Measurements from ENCODE around the gene DHX30.

DNA sequence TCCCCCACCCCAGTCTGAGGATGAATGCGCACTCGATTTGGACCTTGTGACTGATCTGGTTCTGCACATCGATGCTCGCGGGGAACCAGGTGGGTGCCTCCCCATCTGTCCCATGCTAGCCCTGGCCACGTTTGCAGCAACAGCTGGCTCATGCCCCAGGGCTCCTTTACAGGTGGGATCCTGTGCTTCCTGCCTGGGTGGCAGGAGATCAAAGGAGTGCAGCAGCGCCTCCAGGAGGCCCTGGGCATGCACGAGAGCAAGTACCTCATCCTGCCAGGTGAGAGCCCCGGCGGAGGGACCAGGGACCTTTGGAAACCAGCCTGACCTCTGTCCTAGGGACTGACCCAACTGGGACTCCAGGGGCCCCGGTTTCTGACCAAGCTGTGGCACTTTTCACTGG lies 44.3 kb downstream of the DHX30 start:
- no peak for TF ChIP-seq POLR2A (IDR thresholded peaks at IDR 0.05)
- no peak for TF ChIP-seq EP300 (IDR thresholded peaks at IDR 0.05)
- no peak for TF ChIP-seq POLR2AphosphoS5 (IDR thresholded peaks at IDR 0.05)
- TF ChIP-seq, protein P1, sequence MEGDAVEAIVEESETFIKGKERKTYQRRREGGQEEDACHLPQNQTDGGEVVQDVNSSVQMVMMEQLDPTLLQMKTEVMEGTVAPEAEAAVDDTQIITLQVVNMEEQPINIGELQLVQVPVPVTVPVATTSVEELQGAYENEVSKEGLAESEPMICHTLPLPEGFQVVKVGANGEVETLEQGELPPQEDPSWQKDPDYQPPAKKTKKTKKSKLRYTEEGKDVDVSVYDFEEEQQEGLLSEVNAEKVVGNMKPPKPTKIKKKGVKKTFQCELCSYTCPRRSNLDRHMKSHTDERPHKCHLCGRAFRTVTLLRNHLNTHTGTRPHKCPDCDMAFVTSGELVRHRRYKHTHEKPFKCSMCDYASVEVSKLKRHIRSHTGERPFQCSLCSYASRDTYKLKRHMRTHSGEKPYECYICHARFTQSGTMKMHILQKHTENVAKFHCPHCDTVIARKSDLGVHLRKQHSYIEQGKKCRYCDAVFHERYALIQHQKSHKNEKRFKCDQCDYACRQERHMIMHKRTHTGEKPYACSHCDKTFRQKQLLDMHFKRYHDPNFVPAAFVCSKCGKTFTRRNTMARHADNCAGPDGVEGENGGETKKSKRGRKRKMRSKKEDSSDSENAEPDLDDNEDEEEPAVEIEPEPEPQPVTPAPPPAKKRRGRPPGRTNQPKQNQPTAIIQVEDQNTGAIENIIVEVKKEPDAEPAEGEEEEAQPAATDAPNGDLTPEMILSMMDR (IDR thresholded peaks at IDR 0.05), result no peak
